ENCODE data around the gene TCEA3.
"Not testable (repeated sequence)": the region's sequence is repeated elsewhere in the genome, so short reads cannot be mapped to it uniquely, and the experiment has no call there.

The TCEA3 gene

GRCh38 chr1:23392125-23392855 is 32.3 kb downstream of the TCEA3 start:
- DNase-seq (ENCODE audit: low read depth): no peak

GRCh38 chr1:23389837-23390321 is 34.7 kb downstream of the TCEA3 start:
- DNase-seq (ENCODE audit: low read depth): no peak

GRCh38 chr1:23387494-23387893 is 37.1 kb downstream of the TCEA3 start:
- no peak for DNase-seq (ENCODE audit: low read depth)

GRCh38 chr1:23385119-23385621 is 39.4 kb downstream of the TCEA3 start:
- no peak for DNase-seq (ENCODE audit: low read depth)

- DNase-seq (ENCODE audit: low read depth): no peak
Observed at GRCh38 chr1:23384312-23385058, 40.1 kb downstream of the TCEA3 start.

- DNase-seq (ENCODE audit: low read depth): no peak
Observed at GRCh38 chr1:23383577-23384311, 40.8 kb downstream of the TCEA3 start.

GRCh38 chr1:23381233-23381885 is 43.2 kb downstream of the TCEA3 start:
- no peak for DNase-seq (ENCODE audit: low read depth)

GRCh38 chr1:23380719-23381118 is 43.8 kb downstream of the TCEA3 start:
- DNase-seq (ENCODE audit: low read depth): no peak

GRCh38 chr1:23380236-23380635 is 44.3 kb downstream of the TCEA3 start:
- not testable (repeated sequence) for DNase-seq (ENCODE audit: low read depth)

GRCh38 chr1:23376890-23377811 is 47.4 kb downstream of the TCEA3 start:
- DNase-seq (ENCODE audit: low read depth): no peak

GRCh38 chr1:23374079-23374735 is 50.3 kb downstream of the TCEA3 start:
- DNase-seq (ENCODE audit: low read depth): not testable (repeated sequence)

GRCh38 chr1:23371987-23372880 is 52.3 kb downstream of the TCEA3 start:
- no peak for DNase-seq (ENCODE audit: low read depth)

- no peak for DNase-seq (ENCODE audit: low read depth)
Observed at GRCh38 chr1:23370709-23371584, 53.6 kb downstream of the TCEA3 start.

GRCh38 chr1:23370330-23370708 is 54.2 kb downstream of the TCEA3 start:
- DNase-seq (ENCODE audit: low read depth): no peak

- no peak for DNase-seq (ENCODE audit: low read depth)
Observed at GRCh38 chr1:23369335-23370013, 55.1 kb downstream of the TCEA3 start, which contains the start of gene ZNF436. ZNF436 (minus strand) TSS chr1:23369836; CDS start chr1:23368005, 1,831 bp downstream.

- DNase-seq (ENCODE audit: low read depth): peak; percentile 82
Observed at GRCh38 chr1:23368562-23369334, 55.8 kb downstream of the TCEA3 start.
